ENCODE measurements around the gene MT1E. TPM values are rescaled to one million over a fixed set of nuclear protein-coding genes. Genes with fewer than 3 reads are reported as not detected.

Gene MT1E
- total RNA-seq, 1 experiment from 2014 or later, result 25.9 TPM

GRCh38 chr16:56649271-56649670 lies 23.7 kb downstream of the MT1E start:
- peaks cover 30% of the 10 kb centered on the region; the same call in 1 of the 2 replicates for H3K27me3 ChIP-seq (ENCODE audit: insufficient read depth, low read length)
- H4K5ac ChIP-seq (ENCODE audit: insufficient read length, low read depth, low read length), result no peak overlapping the region
- no peak overlapping the region for H3T11ph ChIP-seq (ENCODE audit: low read length)
- no peaks in the 10 kb centered on the region for H3K9me3 ChIP-seq (ENCODE audit: control insufficient read depth, low read depth, low read length)
- no peak overlapping the region for H2BK15ac ChIP-seq (ENCODE audit: low read depth, low read length)
- H3K79me2 ChIP-seq (ENCODE audit: insufficient read depth, low read length), result no peaks in the 10 kb centered on the region
- DNase-seq, result no peak
- no peaks in the 10 kb centered on the region for H4K20me1 ChIP-seq (ENCODE audit: control insufficient read depth, insufficient read depth, insufficient read length)
- H3K18ac ChIP-seq (ENCODE audit: insufficient read length, low read depth, low read length), result no peak overlapping the region
- no peak overlapping the region for H3K4me3 Mint-ChIP-seq
- no peak overlapping the region for H2BK120ac ChIP-seq (ENCODE audit: low read depth, low read length, poor library complexity, severe bottlenecking)
- H2BK20ac ChIP-seq (ENCODE audit: low read depth, low read length, poor library complexity, severe bottlenecking), result no peak overlapping the region
- no peaks in the 10 kb centered on the region for H3K36me3 Mint-ChIP-seq (ENCODE audit: insufficient read depth in 1 of 3, low read depth in 3 of 3)
- no peak overlapping the region for H2AFZ ChIP-seq (ENCODE audit: low read length)
- TF ChIP-seq CTCF (conservative IDR thresholded peaks at IDR 0.05), result no peak
- H3K14ac ChIP-seq (ENCODE audit: insufficient read depth, low read length), result no peak overlapping the region
- no peak overlapping the region for H3K9ac ChIP-seq (ENCODE audit: extremely low read depth, insufficient read length, low read length)
- H4K91ac ChIP-seq (ENCODE audit: insufficient read length, low read depth, low read length), result no peak overlapping the region
- no peak overlapping the region for H3K27ac Mint-ChIP-seq
- no peak overlapping the region for H3K4me2 ChIP-seq (ENCODE audit: insufficient read depth, insufficient read length, low read length)
- no CpG with 5 or more reads among the region's 2 CpGs for WGBS (ENCODE audit: extremely low coverage, insufficient read length, low lambda C conversion rate)
- H3K56ac ChIP-seq (ENCODE audit: insufficient read length, low read depth, low read length), result no peak overlapping the region
- H3K23ac ChIP-seq (ENCODE audit: insufficient read length, low read depth, low read length), result no peak overlapping the region
- H2BK12ac ChIP-seq (ENCODE audit: insufficient read length, low read depth, low read length), result no peak overlapping the region
- H3K23me2 ChIP-seq (ENCODE audit: insufficient read length, low read depth, low read length, poor library complexity, severe bottlenecking), result no peaks in the 10 kb centered on the region
- H3K27me3 Mint-ChIP-seq (ENCODE audit: low read depth), result peaks cover 92% of the 10 kb centered on the region
- H2BK5ac ChIP-seq (ENCODE audit: insufficient read length, low read length), result no peak overlapping the region
- no peaks in the 10 kb centered on the region for H3K4me1 ChIP-seq (ENCODE audit: insufficient read depth, low read length)
- no peak overlapping the region for H3K27ac ChIP-seq (ENCODE audit: insufficient read length, low read depth, low read length)
- no peaks in the 10 kb centered on the region for H3K79me1 ChIP-seq (ENCODE audit: insufficient read depth, low read depth, low read length, poor library complexity, severe bottlenecking)
- no peak overlapping the region for H2AK5ac ChIP-seq (ENCODE audit: insufficient read length, low read length)
- no peak overlapping the region for H4K8ac ChIP-seq (replicated peaks; ENCODE audit: insufficient read length, low read depth, low read length)
- H3K9me3 Mint-ChIP-seq, result no peaks in the 10 kb centered on the region
- H3K4ac ChIP-seq (ENCODE audit: low read depth, low read length), result no peak overlapping the region
- peaks cover 2 to 13% of the 10 kb centered on the region in 2 experiments; a peak in 2 of 4 replicates for H3K4me1 Mint-ChIP-seq

Data from H9 (cell line).